ENCODE measurements around the gene KCNJ16. TPM values are rescaled to one million over a fixed set of nuclear protein-coding genes. Genes with fewer than 3 reads are reported as not detected.

KCNJ16 gene
- total RNA-seq, 2 experiments from 2014 or later = not detected

- H3K4me1 Mint-ChIP-seq (ENCODE audit: low read depth) = no peaks in the 10 kb centered on the region
- no peak overlapping the region for H3K27ac Mint-ChIP-seq
- no peak for DNase-seq
- no peaks in the 10 kb centered on the region for H3K36me3 Mint-ChIP-seq
- ChIA-PET POLR2A (no interaction called here), CTCF (no interaction called here)
- no peaks in the 10 kb centered on the region for H3K9me3 Mint-ChIP-seq
- intact Hi-C loops (cut with micrococcal nuclease) = loop anchor here (1.0 kb wide), 1 partner anchor 29 kb away; no protein-coding TSS in a partner anchor
- H3K27me3 Mint-ChIP-seq = peaks cover 12% of the 10 kb centered on the region
- no peak overlapping the region for H3K4me3 Mint-ChIP-seq
Measured at GRCh38 chr17:70107904-70108565, 33.0 kb downstream of the KCNJ16 start.

GRCh38 chr17:70109497-70109896, 34.5 kb downstream of the KCNJ16 start:
- no peak overlapping the region for H3K4me3 Mint-ChIP-seq
- CTCF ChIA-PET = no interaction called here
- no peak for DNase-seq
- intact Hi-C loops (cut with micrococcal nuclease) = no loop called here
- H3K9me3 Mint-ChIP-seq = no peaks in the 10 kb centered on the region
- no peaks in the 10 kb centered on the region for H3K4me1 Mint-ChIP-seq (ENCODE audit: low read depth)
- H3K36me3 Mint-ChIP-seq = no peaks in the 10 kb centered on the region
- POLR2A ChIA-PET = no interaction called here
- H3K27ac Mint-ChIP-seq = no peak overlapping the region
- peaks cover 13% of the 10 kb centered on the region for H3K27me3 Mint-ChIP-seq

GRCh38 chr17:70110443-70110880, 35.4 kb downstream of the KCNJ16 start:
- H3K27ac Mint-ChIP-seq = no peak overlapping the region
- no peaks in the 10 kb centered on the region for H3K36me3 Mint-ChIP-seq
- CTCF ChIA-PET = no interaction called here
- POLR2A ChIA-PET = no interaction called here
- H3K9me3 Mint-ChIP-seq = no peaks in the 10 kb centered on the region
- H3K4me1 Mint-ChIP-seq (ENCODE audit: low read depth) = no peaks in the 10 kb centered on the region
- H3K4me3 Mint-ChIP-seq = no peak overlapping the region
- DNase-seq = no peak
- H3K27me3 Mint-ChIP-seq = peaks cover 15% of the 10 kb centered on the region
- intact Hi-C loops (cut with micrococcal nuclease) = no loop called here

GRCh38 chr17:70111201-70111600, 36.2 kb downstream of the KCNJ16 start:
- Mint-ChIP-seq H3K27ac (no peak overlapping the region), H3K4me3 (no peak overlapping the region), H3K9me3 (no peaks in the 10 kb centered on the region), H3K4me1 (ENCODE audit: low read depth) (no peaks in the 10 kb centered on the region), H3K27me3 (peaks cover 15% of the 10 kb centered on the region), H3K36me3 (no peaks in the 10 kb centered on the region)
- no peak for DNase-seq
- CTCF ChIA-PET = no interaction called here
- POLR2A ChIA-PET = no interaction called here
- intact Hi-C loops (cut with micrococcal nuclease) = no loop called here

- Mint-ChIP-seq H3K36me3 (no peaks in the 10 kb centered on the region), H3K4me1 (ENCODE audit: low read depth) (no peaks in the 10 kb centered on the region), H3K9me3 (no peaks in the 10 kb centered on the region), H3K4me3 (no peak overlapping the region), H3K27me3 (peaks cover 13% of the 10 kb centered on the region), H3K27ac (no peak overlapping the region)
- ChIA-PET POLR2A (no interaction called here), CTCF (no interaction called here)
- no peak for DNase-seq
- intact Hi-C loops (cut with micrococcal nuclease) = no loop called here
Measured at GRCh38 chr17:70114405-70114804, 39.4 kb downstream of the KCNJ16 start.

GRCh38 chr17:70115126-70115525, 40.1 kb downstream of the KCNJ16 start:
- CTCF ChIA-PET = no interaction called here
- H3K27ac Mint-ChIP-seq = no peak overlapping the region
- H3K4me3 Mint-ChIP-seq = no peak overlapping the region
- H3K36me3 Mint-ChIP-seq = no peaks in the 10 kb centered on the region
- peaks cover 11% of the 10 kb centered on the region for H3K27me3 Mint-ChIP-seq
- H3K9me3 Mint-ChIP-seq = no peaks in the 10 kb centered on the region
- POLR2A ChIA-PET = no interaction called here
- intact Hi-C loops (cut with micrococcal nuclease) = no loop called here
- DNase-seq = no peak
- no peaks in the 10 kb centered on the region for H3K4me1 Mint-ChIP-seq (ENCODE audit: low read depth)

GRCh38 chr17:70116919-70117318, 41.9 kb downstream of the KCNJ16 start:
- ChIA-PET POLR2A (no interaction called here), CTCF (no interaction called here)
- Mint-ChIP-seq H3K27me3 (peaks cover 6% of the 10 kb centered on the region), H3K4me1 (ENCODE audit: low read depth) (no peaks in the 10 kb centered on the region), H3K4me3 (no peak overlapping the region), H3K36me3 (no peaks in the 10 kb centered on the region), H3K9me3 (no peaks in the 10 kb centered on the region), H3K27ac (no peak overlapping the region)
- intact Hi-C loops (cut with micrococcal nuclease) = no loop called here
- DNase-seq = no peak

- CTCF ChIA-PET = no interaction called here
- POLR2A ChIA-PET = no interaction called here
- Mint-ChIP-seq H3K27ac (no peak overlapping the region), H3K27me3 (peaks cover 4% of the 10 kb centered on the region), H3K4me3 (no peak overlapping the region), H3K36me3 (no peaks in the 10 kb centered on the region), H3K4me1 (ENCODE audit: low read depth) (no peaks in the 10 kb centered on the region), H3K9me3 (no peaks in the 10 kb centered on the region)
- intact Hi-C loops (cut with micrococcal nuclease) = no loop called here
- DNase-seq = no peak
Measured at GRCh38 chr17:70119545-70119944, 44.5 kb downstream of the KCNJ16 start.

- intact Hi-C loops (cut with micrococcal nuclease) = no loop called here
- H3K27ac Mint-ChIP-seq = no peak overlapping the region
- H3K27me3 Mint-ChIP-seq = peaks cover 2% of the 10 kb centered on the region
- no peaks in the 10 kb centered on the region for H3K36me3 Mint-ChIP-seq
- POLR2A ChIA-PET = no interaction called here
- CTCF ChIA-PET = no interaction called here
- DNase-seq = no peak
- no peaks in the 10 kb centered on the region for H3K4me1 Mint-ChIP-seq (ENCODE audit: low read depth)
- no peaks in the 10 kb centered on the region for H3K9me3 Mint-ChIP-seq
- H3K4me3 Mint-ChIP-seq = no peak overlapping the region
Measured at GRCh38 chr17:70119983-70120382, 45.0 kb downstream of the KCNJ16 start.

GRCh38 chr17:70120425-70120824, 45.4 kb downstream of the KCNJ16 start:
- POLR2A ChIA-PET = no interaction called here
- intact Hi-C loops (cut with micrococcal nuclease) = no loop called here
- H3K36me3 Mint-ChIP-seq = no peaks in the 10 kb centered on the region

GRCh38 chr17:70121126-70121525, 46.1 kb downstream of the KCNJ16 start:
- DNase-seq = no peak
- ChIA-PET POLR2A (no interaction called here), CTCF (interaction anchor here (0.6 kb wide), 1 partner anchor 20 kb away, joined by 5 read pairs; no protein-coding TSS in a partner anchor)
- H3K27ac Mint-ChIP-seq = no peak overlapping the region
- H3K27me3 Mint-ChIP-seq = peaks cover 2% of the 10 kb centered on the region
- H3K9me3 Mint-ChIP-seq = no peaks in the 10 kb centered on the region
- H3K36me3 Mint-ChIP-seq = no peaks in the 10 kb centered on the region
- H3K4me1 Mint-ChIP-seq (ENCODE audit: low read depth) = no peaks in the 10 kb centered on the region
- H3K4me3 Mint-ChIP-seq = no peak overlapping the region
- intact Hi-C loops (cut with micrococcal nuclease) = no loop called here

More at GRCh38 chr17:70120425-70120824, 45.4 kb downstream of the KCNJ16 start:
- Mint-ChIP-seq H3K27me3 (peaks cover 2% of the 10 kb centered on the region), H3K9me3 (no peaks in the 10 kb centered on the region), H3K4me1 (ENCODE audit: low read depth) (no peaks in the 10 kb centered on the region), H3K27ac (no peak overlapping the region), H3K4me3 (no peak overlapping the region)
- no peak for DNase-seq
- CTCF ChIA-PET = interaction anchor here (0.6 kb wide), 1 partner anchor 19 kb away, joined by 5 read pairs; no protein-coding TSS in a partner anchor

- H3K36me3 Mint-ChIP-seq = no peaks in the 10 kb centered on the region
- CTCF ChIA-PET = interaction anchor here (0.7 kb wide), 1 partner anchor 54 kb away, joined by 3 read pairs; no protein-coding TSS in a partner anchor
- no peak for DNase-seq
- no peak overlapping the region for H3K27ac Mint-ChIP-seq
- H3K4me1 Mint-ChIP-seq (ENCODE audit: low read depth) = no peaks in the 10 kb centered on the region
- POLR2A ChIA-PET = no interaction called here
- H3K4me3 Mint-ChIP-seq = no peak overlapping the region
- no peaks in the 10 kb centered on the region for H3K9me3 Mint-ChIP-seq
- H3K27me3 Mint-ChIP-seq = peaks cover 2% of the 10 kb centered on the region
- intact Hi-C loops (cut with micrococcal nuclease) = no loop called here
Measured at GRCh38 chr17:70123193-70123592, 48.2 kb downstream of the KCNJ16 start.

- H3K4me3 Mint-ChIP-seq = no peak overlapping the region
- no peaks in the 10 kb centered on the region for H3K9me3 Mint-ChIP-seq
- no peaks in the 10 kb centered on the region for H3K4me1 Mint-ChIP-seq (ENCODE audit: low read depth)
- DNase-seq = no peak
- H3K27me3 Mint-ChIP-seq = peaks cover 2% of the 10 kb centered on the region
- H3K27ac Mint-ChIP-seq = no peak overlapping the region
- POLR2A ChIA-PET = no interaction called here
- H3K36me3 Mint-ChIP-seq = no peaks in the 10 kb centered on the region
- intact Hi-C loops (cut with micrococcal nuclease) = no loop called here
- CTCF ChIA-PET = no interaction called here
Measured at GRCh38 chr17:70124723-70125122, 49.7 kb downstream of the KCNJ16 start.
